ENCODE measurements around the gene STYXL1.
"Not testable (repeated sequence)": the region's sequence is repeated elsewhere in the genome, so short reads cannot be mapped to it uniquely, and the experiment has no call there.

STYXL1 gene, protein sequence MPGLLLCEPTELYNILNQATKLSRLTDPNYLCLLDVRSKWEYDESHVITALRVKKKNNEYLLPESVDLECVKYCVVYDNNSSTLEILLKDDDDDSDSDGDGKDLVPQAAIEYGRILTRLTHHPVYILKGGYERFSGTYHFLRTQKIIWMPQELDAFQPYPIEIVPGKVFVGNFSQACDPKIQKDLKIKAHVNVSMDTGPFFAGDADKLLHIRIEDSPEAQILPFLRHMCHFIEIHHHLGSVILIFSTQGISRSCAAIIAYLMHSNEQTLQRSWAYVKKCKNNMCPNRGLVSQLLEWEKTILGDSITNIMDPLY

DNA sequence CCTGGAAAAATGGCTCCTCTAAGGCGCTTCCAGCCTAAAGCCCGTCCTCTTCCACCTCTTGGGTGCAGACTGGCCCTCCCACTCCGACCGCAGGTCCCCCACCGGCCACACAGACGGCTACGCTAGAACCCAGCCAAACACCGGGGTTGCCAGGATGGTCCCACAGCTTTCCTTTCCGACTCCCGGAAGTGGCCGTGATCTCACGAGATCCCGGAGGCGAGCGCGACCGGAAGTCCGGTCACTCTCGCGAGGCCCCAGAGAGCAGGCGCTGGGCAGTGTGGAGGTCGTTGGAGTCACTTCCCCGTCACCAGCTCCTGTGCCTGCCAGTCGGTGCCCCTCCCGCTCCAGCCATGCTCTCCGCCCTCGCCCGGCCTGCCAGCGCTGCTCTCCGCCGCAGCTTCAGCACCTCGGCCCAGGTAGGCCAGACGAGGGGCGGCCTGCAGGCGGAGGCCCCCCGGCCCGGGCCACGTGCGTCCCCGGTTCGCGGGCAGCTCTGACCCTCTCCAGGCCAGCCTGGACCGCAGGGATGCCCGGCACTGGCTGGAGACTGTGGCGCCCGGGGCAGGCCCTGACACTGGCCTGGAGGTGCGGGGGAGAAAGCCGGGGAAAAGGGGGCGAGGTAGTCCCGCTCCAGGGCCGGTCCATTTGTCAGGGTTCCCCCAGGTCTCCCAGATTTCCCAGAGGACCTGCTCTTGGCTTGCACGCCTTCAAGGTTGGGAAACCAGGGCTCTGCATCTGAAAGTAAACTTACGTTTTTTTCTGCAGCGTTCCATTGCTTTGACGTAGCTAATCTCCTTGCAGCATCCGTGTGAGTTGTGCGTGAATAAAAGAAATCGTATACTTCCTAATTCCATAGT is at the start of gene STYXL1, which contains the start of gene MDH2:
Gene STYXL1 (minus strand): TSS at position 190 of the 857 bp plus-strand sequence. CDS start 17,477 bp downstream, outside the sequence.
Gene MDH2 (plus strand): TSS at position 296 of the 857 bp plus-strand sequence. CDS start 55 bp downstream, at position 351.
- peak; percentile 93 for DNase-seq

DNA sequence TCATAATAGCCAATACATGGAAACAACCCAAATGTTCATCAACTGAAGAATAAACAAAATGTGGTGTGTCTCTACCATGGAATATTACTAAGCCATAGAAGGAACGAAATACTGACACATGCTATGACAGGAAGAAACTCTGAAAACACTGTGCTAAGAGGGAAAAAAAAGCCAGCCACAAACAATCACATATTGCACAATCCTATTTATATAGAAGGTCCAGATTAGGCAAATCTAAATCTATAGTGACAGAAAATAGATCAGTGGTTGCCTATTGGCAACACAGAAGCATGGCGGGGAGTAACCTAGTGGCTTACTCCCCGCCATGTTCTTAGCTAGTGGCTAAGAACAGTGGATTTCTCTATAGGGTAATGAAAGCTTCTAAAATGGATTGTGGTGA is 48.1 kb upstream of the STYXL1 start:
- DNase-seq, result no peak

DNA sequence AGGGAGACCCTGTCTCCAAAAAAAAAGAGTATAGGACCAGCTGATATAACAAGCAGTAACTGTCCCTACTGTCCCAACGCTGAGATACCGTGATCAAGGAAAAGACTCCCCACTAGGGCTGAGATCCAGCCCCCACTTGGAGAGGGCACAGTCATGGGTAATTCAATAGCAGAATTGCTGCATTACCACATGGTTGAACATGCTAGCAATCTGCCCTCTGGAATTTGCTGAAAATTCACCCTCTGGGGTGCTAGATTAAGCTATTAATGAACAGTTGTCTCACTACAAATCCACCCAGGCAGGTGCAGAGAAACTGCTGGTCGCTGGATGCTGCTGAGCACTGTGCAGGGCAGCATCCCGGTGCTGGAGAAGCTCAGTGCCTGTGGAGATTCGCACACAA is 46.5 kb upstream of the STYXL1 start:
- DNase-seq, result not testable (repeated sequence)

DNA sequence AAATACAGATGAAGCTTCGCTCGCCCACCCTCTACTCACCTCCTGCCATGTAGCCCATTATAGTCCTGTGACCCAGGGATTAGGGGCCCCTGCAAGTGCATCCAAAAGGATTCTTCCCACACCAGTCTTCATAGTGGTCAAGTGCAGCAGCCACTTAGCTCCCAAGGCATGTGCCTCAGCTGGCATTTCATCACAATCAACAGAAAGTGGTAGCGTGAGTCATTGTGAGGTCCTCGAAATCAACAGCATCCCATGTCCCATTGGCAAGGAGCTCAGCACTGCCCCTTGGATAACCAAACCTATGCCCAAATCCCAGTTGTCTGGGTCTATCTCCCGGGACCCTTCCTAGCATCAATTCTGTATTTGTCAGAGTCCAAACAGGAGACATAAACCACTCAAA is 45.7 kb upstream of the STYXL1 start:
- DNase-seq, result not testable (repeated sequence)

DNA sequence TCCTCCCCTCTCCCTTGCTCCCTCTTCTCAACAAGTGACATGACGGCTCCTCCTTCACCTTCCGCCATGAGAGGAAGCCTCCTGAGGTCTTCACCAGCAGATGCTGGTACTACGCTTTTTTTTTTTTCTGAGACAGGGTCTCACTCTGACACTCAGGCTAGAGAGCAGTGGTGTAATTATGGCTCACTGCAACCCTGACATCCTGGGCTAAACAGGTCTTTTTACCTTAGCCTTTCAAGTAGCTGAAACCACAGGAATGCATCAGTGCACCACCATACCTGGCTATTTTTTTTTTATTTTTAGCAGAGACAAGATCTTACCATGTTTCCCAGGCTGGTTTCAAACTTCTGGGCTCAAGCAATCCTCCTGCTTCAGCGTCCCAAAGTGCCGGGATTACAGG is 43.7 kb upstream of the STYXL1 start:
- no peak for DNase-seq

DNA sequence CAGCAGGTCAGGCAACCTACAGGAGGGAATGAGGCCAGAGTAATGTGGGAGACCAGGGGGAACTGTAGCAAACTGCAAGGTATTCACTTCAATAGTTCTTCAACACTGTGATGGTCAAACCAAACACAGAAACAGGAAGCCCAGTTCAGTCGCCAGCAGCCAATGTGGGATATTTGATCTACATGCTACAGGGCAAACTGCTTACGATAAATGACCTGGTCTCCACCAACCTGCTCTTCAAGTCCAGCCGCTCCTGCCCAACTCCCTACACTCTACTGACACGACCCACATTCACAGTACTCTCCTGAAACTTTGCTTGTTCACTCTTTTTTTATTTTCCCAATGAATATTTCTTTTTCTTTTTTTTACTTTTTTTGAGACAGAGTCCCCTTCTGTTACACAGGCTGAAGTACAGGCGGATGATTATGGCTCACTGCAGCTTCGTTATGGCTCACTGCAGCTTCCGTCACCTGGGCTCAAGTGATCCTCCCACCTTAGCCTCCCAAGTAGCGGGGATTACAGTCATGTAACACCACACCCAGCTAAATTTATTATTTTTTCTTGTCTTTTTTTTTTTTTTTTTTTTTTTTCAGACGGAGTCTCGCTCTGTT is 42.2 kb upstream of the STYXL1 start:
- DNase-seq, result peak; percentile 46

DNA sequence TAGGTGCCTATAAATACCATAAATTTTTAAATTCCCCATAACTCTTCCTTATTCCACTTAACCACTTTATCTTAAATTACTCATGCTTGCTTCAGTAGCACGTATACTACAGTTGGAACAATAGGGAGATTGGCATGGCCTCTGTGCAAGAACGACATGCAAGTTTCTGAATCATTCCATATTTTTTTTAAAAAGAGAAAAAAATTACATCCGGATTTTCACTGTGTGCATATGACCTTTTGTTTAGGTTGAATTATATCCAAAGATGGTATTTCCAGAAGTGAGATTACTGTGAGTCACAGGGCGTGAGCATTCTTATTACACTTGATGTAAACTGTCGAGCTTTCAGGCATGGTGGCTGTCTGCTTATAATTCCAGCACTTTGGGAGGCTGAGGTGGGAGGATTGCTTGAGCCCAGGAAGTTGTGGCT is 39.6 kb upstream of the STYXL1 start:
- DNase-seq, result not testable (repeated sequence)

DNA sequence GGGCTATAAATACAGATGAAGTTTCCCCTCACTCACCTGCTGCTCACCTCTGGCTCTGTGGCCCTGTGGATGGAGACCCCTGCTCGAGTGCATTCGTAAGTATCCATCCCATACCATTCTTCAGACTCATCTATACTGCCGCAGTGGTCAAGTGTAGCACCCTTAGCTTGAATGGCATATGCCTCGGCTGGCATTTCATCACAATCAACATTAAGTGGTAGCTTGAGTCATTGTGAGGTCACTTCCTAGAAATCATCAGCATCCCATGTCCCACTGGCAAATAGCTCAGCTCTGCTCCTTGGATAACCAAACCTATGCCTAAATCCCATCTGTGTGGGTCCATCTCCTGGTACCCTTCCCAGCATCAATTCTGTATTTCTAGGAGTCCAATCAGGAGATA is 38.3 kb upstream of the STYXL1 start:
- DNase-seq, result no peak

DNA sequence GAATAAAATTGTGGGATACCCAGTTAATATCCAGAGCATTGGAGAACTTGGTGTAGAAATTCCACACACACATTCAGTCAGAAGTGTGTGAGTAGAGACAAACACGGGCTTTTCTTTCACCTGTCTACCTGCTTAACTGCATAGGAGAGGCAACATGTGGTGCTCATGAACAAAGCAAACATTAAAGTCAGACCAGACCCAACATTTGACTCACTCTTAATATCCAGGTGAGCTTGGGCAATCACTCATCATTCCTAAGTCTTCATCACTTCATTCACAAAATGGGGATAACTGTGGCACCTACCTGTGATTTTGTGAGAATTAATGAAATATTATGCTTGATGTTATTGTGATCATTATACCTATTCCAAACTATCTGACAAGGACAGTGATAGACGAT is 36.3 kb upstream of the STYXL1 start:
- DNase-seq, result not testable (repeated sequence)

DNA sequence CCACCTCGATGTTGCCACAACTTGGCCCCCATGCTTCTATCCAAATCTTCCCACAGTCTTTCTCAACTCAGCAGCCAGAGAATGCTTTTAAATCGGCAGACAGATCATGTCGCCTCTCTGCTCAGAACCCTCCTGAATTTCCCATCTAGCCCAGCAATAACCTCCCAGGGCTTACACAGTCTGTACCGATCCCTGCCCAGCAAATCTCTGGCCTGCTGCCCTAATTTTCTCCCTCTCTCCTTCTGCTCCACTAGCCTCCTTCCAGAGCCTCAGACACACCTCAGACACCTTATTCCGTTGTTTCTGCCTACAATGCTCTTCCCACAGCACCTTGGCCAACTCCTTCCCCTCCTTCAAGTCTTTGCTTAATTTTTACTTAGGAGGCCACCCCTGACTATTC is 32.4 kb upstream of the STYXL1 start:
- DNase-seq, result no peak

DNA sequence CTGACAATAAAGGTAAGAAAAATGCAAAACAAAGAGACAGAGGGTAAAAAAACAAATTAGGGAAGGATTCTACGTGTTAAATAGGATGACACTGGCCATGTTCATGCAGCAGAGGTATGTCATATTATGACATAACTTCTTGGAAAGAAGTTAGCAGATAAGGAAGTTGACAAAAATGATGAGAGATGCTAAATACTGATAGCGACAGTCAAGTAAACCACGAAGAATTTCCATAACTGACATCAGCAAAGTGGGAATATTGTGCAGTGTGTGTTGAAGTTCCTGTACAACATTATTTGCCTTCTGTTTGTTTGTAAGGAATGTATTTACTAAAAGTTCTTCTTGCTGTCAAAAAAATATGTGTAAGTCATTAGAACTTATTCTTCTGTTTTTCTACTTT is 29.6 kb upstream of the STYXL1 start:
- DNase-seq, result peak; percentile 31

DNA sequence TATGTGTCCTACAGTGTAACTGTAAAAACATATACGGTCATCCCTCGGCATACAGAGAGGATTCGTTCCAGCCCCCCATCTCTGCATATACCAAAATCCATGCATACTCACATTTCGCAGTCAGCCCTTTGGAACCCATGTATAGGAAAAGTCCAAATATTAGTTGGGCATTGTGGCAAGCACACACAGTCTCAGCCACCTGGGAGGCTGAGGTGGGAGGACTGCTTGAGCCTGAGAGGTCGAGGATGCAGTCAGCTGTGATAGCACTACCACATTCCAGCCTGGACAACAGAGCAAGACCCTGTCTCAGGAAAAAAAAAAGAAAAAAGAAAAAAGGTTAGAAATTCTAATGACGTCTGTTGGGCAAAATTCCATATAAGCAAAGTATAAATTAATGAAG is 29.2 kb upstream of the STYXL1 start:
- DNase-seq, result no peak

DNA sequence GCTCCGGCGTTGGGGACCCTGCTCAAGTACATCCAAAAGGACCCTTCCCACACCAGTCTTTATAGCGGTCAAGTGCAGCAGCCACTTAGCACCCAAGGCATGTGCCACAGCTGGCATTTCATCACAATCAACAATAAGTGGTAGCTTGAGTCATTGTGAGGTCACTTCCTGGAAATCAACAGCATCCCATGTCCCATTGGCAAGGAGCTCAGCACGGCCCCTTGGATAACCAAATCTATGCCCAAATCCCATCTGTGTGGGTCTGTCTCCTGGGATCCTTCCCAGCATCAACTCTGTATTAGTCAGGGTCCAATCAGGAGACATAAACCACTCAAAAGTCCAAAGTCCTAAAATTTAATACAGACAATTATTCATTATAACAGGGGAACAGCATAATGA is 27.2 kb upstream of the STYXL1 start:
- no peak for DNase-seq

DNA sequence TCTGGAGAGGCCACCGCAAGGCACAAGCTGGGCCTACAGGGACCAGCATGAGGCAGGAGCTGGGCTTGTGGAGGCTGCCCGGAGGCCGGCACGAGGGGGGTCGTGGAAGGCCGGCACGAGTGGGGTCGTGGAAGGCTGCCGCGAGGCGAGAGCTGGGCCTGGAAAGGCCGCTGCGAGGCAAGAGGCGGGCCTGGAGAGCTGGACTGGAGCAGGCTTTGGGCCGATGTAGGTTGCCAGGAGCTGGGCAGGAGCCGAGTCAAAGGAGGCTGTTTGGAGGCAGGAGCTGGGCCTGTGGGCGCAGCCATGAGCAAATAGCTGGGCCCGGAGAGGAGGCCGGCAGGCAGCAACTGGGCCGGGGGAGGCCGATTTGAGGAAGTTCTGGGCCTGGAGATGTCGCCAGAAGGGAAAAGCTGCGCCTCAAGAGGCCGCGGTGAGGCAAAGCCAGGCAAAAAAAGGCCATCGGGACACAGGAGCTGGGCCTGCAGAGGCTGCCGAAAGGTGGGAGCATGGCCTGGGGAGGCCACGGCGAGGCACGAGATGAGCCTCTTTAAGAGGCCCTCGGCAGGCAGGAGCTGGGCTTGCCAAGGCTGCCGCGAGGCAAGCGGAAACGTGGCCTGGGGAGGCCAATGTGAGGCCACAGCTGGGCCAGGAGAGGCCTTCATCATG is 26.6 kb upstream of the STYXL1 start:
- DNase-seq, result no peak

DNA sequence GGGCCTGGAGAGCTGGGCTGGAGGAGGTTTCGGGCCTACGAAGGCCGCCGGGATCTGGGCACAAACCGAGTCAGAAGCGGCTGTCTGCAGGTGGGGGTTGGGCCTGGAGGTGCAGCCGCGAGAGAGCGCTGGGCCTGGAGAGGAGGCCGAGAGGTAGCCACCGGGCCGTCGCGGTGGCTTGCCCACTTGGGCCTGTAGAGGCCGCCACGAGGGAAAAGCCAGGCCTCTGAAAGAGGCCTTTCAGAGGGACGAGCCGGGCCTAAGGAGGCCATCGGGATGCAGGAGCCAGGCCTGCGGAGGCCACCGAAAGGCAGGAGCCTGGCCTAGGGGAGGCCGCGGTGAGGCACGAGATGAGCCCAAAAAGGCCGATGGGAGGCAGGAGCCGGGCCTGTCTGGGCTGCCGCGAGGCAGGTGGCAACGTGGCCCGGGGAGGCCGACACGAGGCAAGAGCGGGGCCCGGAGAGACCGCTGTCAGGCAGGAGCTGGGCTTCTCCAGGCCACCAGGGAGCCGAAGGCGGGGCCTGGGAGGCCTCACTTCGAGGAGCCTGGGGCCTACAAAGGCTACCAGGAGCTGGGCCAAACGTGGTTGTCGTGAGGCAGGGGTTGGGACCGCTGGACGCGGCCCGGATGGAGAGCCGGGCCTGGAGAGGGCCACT is 25.7 kb upstream of the STYXL1 start:
- DNase-seq, result no peak

DNA sequence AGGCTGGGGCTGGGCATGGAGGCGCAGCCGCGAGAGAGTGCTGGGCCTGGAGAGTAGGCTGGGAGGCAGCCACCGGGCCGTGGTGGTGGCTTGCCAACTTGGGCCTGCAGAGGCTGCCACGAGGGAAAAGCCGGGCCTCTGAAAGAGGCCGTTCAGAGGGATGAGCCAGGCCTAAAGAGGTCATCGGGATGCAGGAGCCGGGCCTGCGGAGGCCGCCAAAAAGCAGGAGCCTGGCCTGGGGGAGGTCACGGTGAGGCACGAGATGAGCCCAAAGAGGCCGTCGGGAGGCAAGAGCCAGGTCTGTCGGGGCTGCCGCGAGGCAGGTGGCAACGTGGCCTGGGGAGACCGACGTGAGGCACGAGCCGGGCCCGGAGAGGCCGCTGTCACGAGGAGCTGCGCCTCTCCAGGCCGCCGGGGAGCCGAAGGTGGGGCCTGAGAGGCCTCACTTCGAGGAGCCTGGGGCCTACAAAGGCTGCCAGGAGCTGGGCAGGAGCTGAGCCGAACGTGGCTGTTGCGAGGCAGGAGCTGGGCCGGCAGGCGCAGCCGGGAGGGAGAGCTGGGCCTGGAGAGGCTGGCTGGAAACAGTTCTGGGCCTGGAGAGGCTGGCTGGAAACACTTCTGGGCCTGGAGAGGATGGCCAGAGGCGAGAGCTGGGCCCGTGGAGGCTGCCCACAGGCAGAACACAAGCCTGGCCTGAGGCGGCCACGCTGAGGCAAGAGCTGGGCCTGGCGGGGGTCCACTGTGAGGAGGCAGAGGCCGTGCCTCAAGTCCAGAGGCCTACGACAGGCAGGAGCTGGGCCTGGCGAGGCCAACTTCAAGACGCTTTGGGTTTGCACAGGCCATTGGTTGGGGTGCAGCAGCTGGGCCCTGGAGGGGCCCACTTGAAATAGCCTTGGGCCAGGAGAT is 24.7 kb upstream of the STYXL1 start:
- no peak for DNase-seq

DNA sequence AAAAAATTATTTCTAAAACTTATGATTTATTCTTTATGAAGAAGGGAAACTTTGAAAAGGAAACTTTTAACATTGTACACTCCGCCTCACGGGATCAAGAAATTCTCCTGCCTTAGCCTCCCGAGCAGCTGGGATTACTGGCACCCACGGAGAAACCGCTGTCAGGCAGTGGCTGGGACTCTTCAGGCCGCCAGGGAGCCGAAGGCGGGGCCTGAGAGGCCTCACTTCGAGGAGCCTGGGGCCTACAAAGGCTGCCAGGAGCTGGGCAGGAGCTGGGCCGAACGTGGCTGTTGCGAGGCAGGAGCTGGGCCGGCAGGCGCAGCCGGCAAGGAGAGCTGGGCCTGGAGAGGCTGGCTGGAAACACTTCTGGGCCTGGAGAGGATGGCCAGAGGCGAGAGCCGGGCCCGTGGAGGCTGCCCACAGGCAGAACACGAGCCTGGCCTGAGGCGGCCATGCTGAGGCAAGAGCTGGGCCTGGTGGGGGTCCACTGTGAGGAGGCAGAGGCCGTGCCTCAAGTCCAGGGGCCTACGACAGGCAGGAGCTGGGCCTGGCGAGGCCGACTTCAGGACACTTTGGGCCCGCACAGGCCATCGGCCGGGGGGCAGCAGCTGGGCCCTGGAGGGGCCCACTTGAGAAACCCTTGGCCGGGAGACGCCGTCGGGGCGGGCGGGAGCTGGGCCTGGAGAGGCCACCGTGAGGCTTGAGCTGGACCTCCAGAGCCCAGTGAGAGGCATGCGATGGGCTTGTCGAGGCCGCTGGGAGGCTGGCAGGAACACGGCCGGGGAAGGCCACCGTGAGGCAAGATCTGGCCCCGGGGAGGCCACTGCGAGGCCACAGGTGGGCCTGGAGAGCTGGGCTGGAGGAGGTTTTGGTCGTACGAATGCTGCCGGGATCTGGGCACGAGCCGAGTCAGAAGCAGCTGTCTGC is 23.8 kb upstream of the STYXL1 start:
- no peak for DNase-seq

DNA sequence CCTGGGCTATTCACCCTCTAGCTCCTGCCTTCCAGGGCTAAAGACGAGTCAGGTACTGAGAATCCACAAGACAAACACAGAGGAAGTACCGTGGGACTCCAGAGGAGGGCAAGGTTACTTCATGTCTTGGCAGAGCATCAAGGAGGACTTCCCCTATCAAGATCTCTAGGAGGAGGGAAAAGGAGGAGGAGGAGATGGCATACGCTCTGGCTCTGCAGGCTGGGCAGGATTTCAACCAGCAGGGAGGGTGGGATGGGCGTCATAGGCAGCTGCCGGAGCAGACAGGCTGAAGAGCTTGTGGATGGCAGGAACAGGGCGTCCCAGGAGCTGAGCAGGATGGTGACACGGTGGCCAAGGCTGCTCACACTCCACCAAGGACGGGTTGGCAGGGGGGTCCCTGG is 21.4 kb upstream of the STYXL1 start:
- DNase-seq, result peak; percentile 11

DNA sequence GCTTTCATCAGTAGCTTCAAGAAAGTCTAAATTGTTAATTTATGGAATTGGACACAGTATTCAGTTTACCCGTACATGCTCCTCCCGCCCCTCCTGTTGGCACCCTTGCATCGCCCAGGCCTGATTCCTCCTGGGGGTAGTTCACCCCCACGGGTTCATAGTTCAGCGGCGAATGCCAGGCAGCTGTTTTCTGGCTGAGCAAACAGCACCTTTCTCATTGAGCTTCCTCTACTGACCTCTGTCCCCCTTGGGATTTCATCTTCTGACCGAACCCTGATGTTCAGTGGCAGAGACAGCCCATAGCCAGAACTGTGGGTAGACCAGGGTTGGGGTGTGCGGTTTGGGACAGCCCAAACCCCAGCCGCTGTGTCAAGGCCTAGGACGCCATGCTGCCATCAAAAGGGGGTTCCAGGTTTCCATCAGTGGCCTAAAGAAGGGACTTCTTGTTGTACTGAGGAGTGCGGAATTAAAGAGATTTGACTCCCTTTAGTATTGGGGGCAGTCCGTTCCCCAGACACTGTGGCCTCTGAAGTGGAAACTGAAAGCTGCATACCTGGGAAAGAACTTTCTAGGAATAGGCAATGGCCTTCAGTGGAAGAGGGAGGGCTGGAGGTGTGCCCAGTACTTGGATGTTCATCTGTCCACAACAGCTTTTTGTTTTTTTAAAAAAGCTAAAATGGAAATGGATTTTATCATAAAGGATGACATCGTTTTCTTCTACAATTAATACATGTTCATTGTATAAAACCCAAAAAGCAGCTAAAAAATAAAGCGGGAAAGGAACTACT is 19.1 kb upstream of the STYXL1 start:
- DNase-seq, result no peak

Data from NCI-H526 treated with DMSO at 0.1 percent for 48 hours (cell line).